Activated naive CD8-positive, alpha-beta T cell (primary cell): ENCODE results near the gene MYOM1.
"Not testable (repeated sequence)": the region's sequence is repeated elsewhere in the genome, so short reads cannot be mapped to it uniquely, and the experiment has no call there.

Experiments
- H3K27ac Mint-ChIP-seq: one replicate; pipeline ENCODE4 v1.8.0; 2021; ENCODE audit warnings: mixed read lengths
- H3K27me3 Mint-ChIP-seq: one replicate; pipeline ENCODE4 v1.8.0; 2021; ENCODE audit warnings: mixed read lengths
- H3K36me3 Mint-ChIP-seq: one replicate; pipeline ENCODE4 v1.8.0; 2021; ENCODE audit warnings: mixed read lengths
- H3K4me1 Mint-ChIP-seq: one replicate; pipeline ENCODE4 v1.8.0; 2021; ENCODE audit warnings: low read depth, mixed read lengths
- H3K4me3 Mint-ChIP-seq: one replicate; pipeline ENCODE4 v1.8.0; 2021; ENCODE audit warnings: mild to moderate bottlenecking, mixed read lengths
- H3K9me3 Mint-ChIP-seq: one replicate; pipeline ENCODE4 v1.8.0; 2021; ENCODE audit warnings: low read depth, mixed read lengths

Gene MYOM1

GRCh38 chr18:3040881-3041280 lies 178.9 kb downstream of the MYOM1 start:
- no peaks in the 10 kb centered on the region for H3K36me3 Mint-ChIP-seq
- peaks cover 8% of the 10 kb centered on the region for H3K4me1 Mint-ChIP-seq
- H3K27me3 Mint-ChIP-seq, result no peaks in the 10 kb centered on the region
- no peak overlapping the region for H3K4me3 Mint-ChIP-seq
- H3K27ac Mint-ChIP-seq, result no peak overlapping the region
- H3K9me3 Mint-ChIP-seq, result no peaks in the 10 kb centered on the region

GRCh38 chr18:3040173-3040572 lies 179.6 kb downstream of the MYOM1 start:
- Mint-ChIP-seq H3K9me3 (no peaks in the 10 kb centered on the region), H3K27me3 (no peaks in the 10 kb centered on the region), H3K4me3 (no peak overlapping the region), H3K4me1 (peaks cover 8% of the 10 kb centered on the region), H3K27ac (no peak overlapping the region), H3K36me3 (no peaks in the 10 kb centered on the region)

DNA sequence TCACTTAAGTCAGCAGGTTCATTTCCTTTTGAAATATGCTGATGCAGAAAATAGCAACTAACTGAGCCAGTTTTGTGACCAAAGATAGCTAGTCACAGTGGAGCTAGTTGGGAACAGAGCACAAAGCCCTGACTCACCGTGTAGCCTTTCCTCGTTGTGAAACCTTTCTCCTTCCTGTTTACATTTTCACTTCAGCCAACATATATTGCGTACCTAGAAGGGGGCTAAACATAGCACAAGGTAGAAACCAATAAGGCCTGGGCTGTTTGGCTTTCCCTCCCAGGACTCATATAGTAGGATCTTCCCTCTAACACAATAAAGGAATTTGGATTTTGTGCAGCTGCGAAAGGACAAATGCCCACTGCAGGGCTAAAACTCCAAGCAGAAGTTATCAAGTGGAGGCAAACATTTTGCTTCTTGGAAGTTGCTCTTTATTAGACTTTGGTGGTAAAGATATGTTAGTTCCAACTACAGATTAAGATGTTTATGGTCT lies 182.3 kb downstream of the MYOM1 start:
- Mint-ChIP-seq H3K36me3 (no peaks in the 10 kb centered on the region), H3K4me3 (no peak overlapping the region), H3K4me1 (peaks cover 8% of the 10 kb centered on the region), H3K9me3 (no peaks in the 10 kb centered on the region), H3K27me3 (no peaks in the 10 kb centered on the region), H3K27ac (no peak overlapping the region)

DNA sequence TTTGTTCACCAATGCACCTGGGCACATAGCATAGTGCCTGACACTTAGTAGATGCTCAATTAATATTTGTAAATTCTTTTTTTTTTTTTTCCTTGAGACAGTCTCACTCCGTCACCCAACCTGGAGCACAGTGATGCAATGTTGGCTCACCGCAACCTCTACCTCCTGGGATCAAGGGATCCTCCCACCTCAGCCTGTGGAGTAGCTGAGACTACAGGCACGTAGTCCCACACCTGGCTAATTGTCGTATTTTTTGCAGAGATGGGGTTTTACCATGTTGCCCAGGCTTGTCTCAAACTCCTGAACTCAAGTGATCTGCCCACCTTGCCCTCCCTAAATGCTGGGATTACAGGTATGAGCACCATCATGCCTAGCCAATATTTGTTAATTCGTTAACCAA lies 183.7 kb downstream of the MYOM1 start:
- H3K27me3 Mint-ChIP-seq, result no peaks in the 10 kb centered on the region
- no peaks in the 10 kb centered on the region for H3K36me3 Mint-ChIP-seq
- no peaks in the 10 kb centered on the region for H3K9me3 Mint-ChIP-seq
- H3K4me1 Mint-ChIP-seq, result peaks cover 8% of the 10 kb centered on the region
- H3K27ac Mint-ChIP-seq, result no peak overlapping the region
- H3K4me3 Mint-ChIP-seq, result no peak overlapping the region

GRCh38 chr18:3035635-3036034 lies 184.1 kb downstream of the MYOM1 start:
- Mint-ChIP-seq H3K36me3 (no peaks in the 10 kb centered on the region), H3K27me3 (no peaks in the 10 kb centered on the region), H3K4me3 (no peak overlapping the region), H3K4me1 (peaks cover 8% of the 10 kb centered on the region), H3K9me3 (no peaks in the 10 kb centered on the region), H3K27ac (no peak overlapping the region)

- peaks cover 4% of the 10 kb centered on the region for H3K4me1 Mint-ChIP-seq
- H3K4me3 Mint-ChIP-seq, result no peak overlapping the region
- H3K27me3 Mint-ChIP-seq, result no peaks in the 10 kb centered on the region
- H3K36me3 Mint-ChIP-seq, result no peaks in the 10 kb centered on the region
- H3K27ac Mint-ChIP-seq, result no peak overlapping the region
- H3K9me3 Mint-ChIP-seq, result no peaks in the 10 kb centered on the region
Observed at GRCh38 chr18:3032721-3033120, 187.0 kb downstream of the MYOM1 start.

- Mint-ChIP-seq H3K4me3 (no peak overlapping the region), H3K27me3 (no peaks in the 10 kb centered on the region), H3K27ac (no peak overlapping the region), H3K36me3 (no peaks in the 10 kb centered on the region), H3K4me1 (no peaks in the 10 kb centered on the region), H3K9me3 (no peaks in the 10 kb centered on the region)
Observed at GRCh38 chr18:3029215-3029952, 190.4 kb downstream of the MYOM1 start.

DNA sequence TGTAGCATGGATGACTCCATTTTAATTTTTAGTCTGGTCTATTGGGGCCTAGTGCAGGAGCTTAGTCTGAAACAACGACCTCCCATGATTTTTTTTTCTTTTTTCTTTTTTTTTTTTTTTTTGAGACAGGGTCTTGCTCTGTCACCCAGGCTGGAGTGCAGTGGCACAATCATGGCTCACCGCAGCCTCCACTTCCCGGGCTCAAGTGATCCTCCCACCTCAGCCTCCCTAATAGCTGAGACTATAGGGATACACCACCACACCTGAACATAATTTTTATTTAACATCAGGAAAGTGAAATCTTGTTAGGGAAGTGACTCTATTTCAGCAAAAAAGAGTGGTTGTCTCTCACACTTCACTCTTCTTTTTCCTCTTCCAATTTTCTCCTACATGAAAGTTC lies 191.7 kb downstream of the MYOM1 start:
- not testable (repeated sequence) for H3K27me3 Mint-ChIP-seq, H3K4me3 Mint-ChIP-seq, H3K9me3 Mint-ChIP-seq, H3K4me1 Mint-ChIP-seq, H3K36me3 Mint-ChIP-seq, H3K27ac Mint-ChIP-seq

DNA sequence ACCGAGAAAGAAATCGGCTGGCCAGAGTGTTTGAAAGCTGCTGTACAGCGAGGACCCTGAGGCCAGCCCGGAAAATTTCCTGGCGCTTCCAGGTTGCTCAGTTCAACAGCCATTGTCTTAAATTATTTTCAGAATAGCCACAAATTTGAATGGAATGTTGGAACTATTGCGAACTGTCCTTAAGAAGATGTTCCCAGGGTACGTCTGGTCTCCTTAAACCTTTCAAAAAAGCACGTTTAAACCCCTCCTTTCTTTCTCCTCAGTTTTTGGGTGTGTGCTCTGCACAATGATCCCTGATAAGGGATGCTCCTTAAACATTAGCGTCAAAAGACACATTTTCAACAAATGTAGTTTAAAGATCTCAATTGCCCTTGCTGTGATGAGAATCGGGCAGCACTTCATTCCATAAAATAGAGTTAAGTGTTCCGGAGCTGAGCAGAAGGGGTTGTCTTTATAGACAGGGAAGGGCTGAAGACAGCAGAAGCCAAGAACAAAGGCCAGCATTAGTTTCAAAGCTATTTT lies 192.3 kb downstream of the MYOM1 start:
- H3K36me3 Mint-ChIP-seq, result no peaks in the 10 kb centered on the region
- no peaks in the 10 kb centered on the region for H3K27me3 Mint-ChIP-seq
- no peaks in the 10 kb centered on the region for H3K4me1 Mint-ChIP-seq
- H3K9me3 Mint-ChIP-seq, result no peaks in the 10 kb centered on the region
- H3K4me3 Mint-ChIP-seq, result no peak overlapping the region
- no peak overlapping the region for H3K27ac Mint-ChIP-seq

- no peaks in the 10 kb centered on the region for H3K4me1 Mint-ChIP-seq
- H3K27me3 Mint-ChIP-seq, result no peaks in the 10 kb centered on the region
- no peak overlapping the region for H3K4me3 Mint-ChIP-seq
- H3K9me3 Mint-ChIP-seq, result no peaks in the 10 kb centered on the region
- H3K27ac Mint-ChIP-seq, result no peak overlapping the region
- H3K36me3 Mint-ChIP-seq, result no peaks in the 10 kb centered on the region
Observed at GRCh38 chr18:3025544-3025943, 194.2 kb downstream of the MYOM1 start.

- not testable (repeated sequence) for H3K27ac Mint-ChIP-seq, H3K27me3 Mint-ChIP-seq, H3K4me3 Mint-ChIP-seq
Observed at GRCh38 chr18:3023603-3024002, 196.2 kb downstream of the MYOM1 start.

More at GRCh38 chr18:3023603-3024002, 196.2 kb downstream of the MYOM1 start:
- not testable (repeated sequence) for H3K36me3 Mint-ChIP-seq, H3K4me1 Mint-ChIP-seq, H3K9me3 Mint-ChIP-seq
